ENCODE results near the gene ALKBH3. TPM values are rescaled to one million over a fixed set of nuclear protein-coding genes. Genes with fewer than 3 reads are reported as not detected.

ALKBH3 gene
- total and polyA plus RNA-seq, 2 experiments from 2014 or later, result 10.7 to 10.8 TPM

- H3K36me3 Mint-ChIP-seq (ENCODE audit: low read depth), result peaks cover 6% of the 10 kb centered on the region; the same call in 1 of the 3 replicates
- no peak overlapping the region for H3K27ac ChIP-seq (ENCODE audit: low read depth)
- H3F3A ChIP-seq (replicated peaks; ENCODE audit: low read depth), result 0 out of 2 replicates have a peak, but pooled peaks cover 3% of the 10 kb centered on the region
- H3K27me3 ChIP-seq (ENCODE audit: insufficient read depth), result no peaks in the 10 kb centered on the region
- no peak for DNase-seq (ENCODE audit: low spot score)
- TF ChIP-seq JUNB (IDR thresholded peaks at IDR 0.05; ENCODE audit: unreplicated experiment), result no peak
- TF ChIP-seq ZNF114 (CRISPR knock-in tag; IDR thresholded peaks at IDR 0.05), result no peak
- no peak for TF ChIP-seq CREB1 (CRISPR knock-in tag; IDR thresholded peaks at IDR 0.05; ENCODE audit: low read depth)
- no peak for TF ChIP-seq NANOG (IDR thresholded peaks at IDR 0.05; ENCODE audit: borderline replicate concordance)
- no peak for TF ChIP-seq CTCF (conservative IDR thresholded peaks at IDR 0.05; ENCODE audit: low read depth in 2 of 2)
- TF ChIP-seq POLR2AphosphoS5 (IDR thresholded peaks at IDR 0.05; ENCODE audit: low read depth), result no peak
- no peak overlapping the region for H2AFZ ChIP-seq
- H3K4me2 ChIP-seq, result no peak overlapping the region
- H3K4me1 Mint-ChIP-seq, result peaks cover 41% of the 10 kb centered on the region
- no peaks in the 10 kb centered on the region for H3K36me3 ChIP-seq (ENCODE audit: insufficient read depth)
- no peaks in the 10 kb centered on the region for H3K9me3 Mint-ChIP-seq
- no peaks in the 10 kb centered on the region for H3K79me2 ChIP-seq (replicated peaks; ENCODE audit: insufficient read depth)
- H4K20me1 ChIP-seq (replicated peaks; ENCODE audit: insufficient read depth), result no peaks in the 10 kb centered on the region
- H3K27ac Mint-ChIP-seq, result peak overlapping the region; percentile 65
- no peaks in the 10 kb centered on the region for H3K27me3 Mint-ChIP-seq (ENCODE audit: insufficient read depth, low read depth, poor library complexity)
- no peak overlapping the region for H3K4me3 ChIP-seq
- H3K4me3 Mint-ChIP-seq, result no peak overlapping the region
- no peaks in the 10 kb centered on the region for H3K9me2 ChIP-seq (ENCODE audit: insufficient read depth)
- H3K4me1 ChIP-seq (ENCODE audit: insufficient read depth), result peaks cover 25% of the 10 kb centered on the region; the same call in 1 of the 2 replicates
- ATAC-seq, result peak; percentile 26
Measured at GRCh38 chr11:43923406-43924111, 42.9 kb downstream of the ALKBH3 start.

DNA sequence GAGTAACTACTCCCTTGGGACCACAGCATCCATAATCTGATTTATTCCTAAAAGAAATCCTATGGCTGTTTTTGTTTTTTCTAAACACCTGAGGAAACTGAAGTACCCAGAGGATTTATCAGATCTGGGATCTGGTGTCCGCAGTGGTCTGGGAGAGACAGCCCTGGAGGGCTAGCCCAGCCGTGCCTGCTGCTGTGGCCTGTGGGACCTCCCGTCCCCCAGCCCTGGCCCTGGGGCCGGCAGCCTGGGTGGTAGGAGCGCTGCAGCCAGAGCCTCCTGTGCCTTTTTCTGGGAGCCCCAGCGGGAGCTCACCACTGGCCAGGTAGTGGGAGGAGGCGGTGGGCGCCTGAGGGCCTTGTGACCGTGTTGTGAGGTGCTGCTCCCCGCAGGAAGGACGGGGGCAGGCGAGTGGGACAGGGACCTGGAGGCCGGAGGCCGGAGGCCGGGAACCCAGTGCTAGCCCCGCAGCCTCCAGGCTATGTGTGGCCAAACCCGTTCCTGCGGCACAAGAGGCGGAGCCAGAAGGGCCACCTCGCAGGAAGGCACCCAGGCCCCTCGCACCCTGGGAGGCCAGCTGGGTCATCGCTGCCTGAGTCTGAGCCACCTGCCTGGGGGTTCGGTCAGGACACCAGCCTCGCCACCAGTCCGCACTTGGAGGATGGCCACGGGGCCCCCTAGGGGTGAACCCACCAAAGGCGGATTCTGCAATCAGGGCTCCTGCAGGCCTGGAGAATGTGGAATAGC lies 43.7 kb downstream of the ALKBH3 start:
- peak; percentile 53 for DNase-seq (ENCODE audit: low spot score)
- no peaks in the 10 kb centered on the region for H4K20me1 ChIP-seq (replicated peaks; ENCODE audit: insufficient read depth)
- H3K27ac ChIP-seq (ENCODE audit: low read depth), result no peak overlapping the region
- no peaks in the 10 kb centered on the region for H3K27me3 ChIP-seq (ENCODE audit: insufficient read depth)
- Mint-ChIP-seq H3K9me3 (no peaks in the 10 kb centered on the region), H3K36me3 (ENCODE audit: low read depth) (0 out of 3 replicates have a peak, but pooled peaks cover 6% of the 10 kb centered on the region), H3K27me3 (ENCODE audit: insufficient read depth, low read depth, poor library complexity) (no peaks in the 10 kb centered on the region), H3K4me3 (no peak overlapping the region), H3K4me1 (peaks cover 41% of the 10 kb centered on the region), H3K27ac (peak overlapping the region; percentile 65; the same call in 1 of the 2 replicates)
- TF ChIP-seq STAT1 (IDR thresholded peaks at IDR 0.05; ENCODE audit: unreplicated experiment) (no peak), CTCF (conservative IDR thresholded peaks at IDR 0.05; ENCODE audit: low read depth in 2 of 2) (peak; percentile 43 to 55)
- H3K4me1 ChIP-seq (ENCODE audit: insufficient read depth), result peaks cover 25% of the 10 kb centered on the region; the same call in 1 of the 2 replicates
- H3K36me3 ChIP-seq (ENCODE audit: insufficient read depth), result no peaks in the 10 kb centered on the region
- H3K4me2 ChIP-seq, result no peak overlapping the region
- H3K4me3 ChIP-seq, result no peak overlapping the region
- H3F3A ChIP-seq (replicated peaks; ENCODE audit: low read depth), result 0 out of 2 replicates have a peak, but pooled peaks cover 3% of the 10 kb centered on the region
- H3K79me2 ChIP-seq (replicated peaks; ENCODE audit: insufficient read depth), result no peaks in the 10 kb centered on the region
- H2AFZ ChIP-seq, result no peak overlapping the region
- H3K9me2 ChIP-seq (ENCODE audit: insufficient read depth), result no peaks in the 10 kb centered on the region
- ATAC-seq, result peak; percentile 53
